ENCODE measurements around the gene NHLH1.

The NHLH1 gene

DNA sequence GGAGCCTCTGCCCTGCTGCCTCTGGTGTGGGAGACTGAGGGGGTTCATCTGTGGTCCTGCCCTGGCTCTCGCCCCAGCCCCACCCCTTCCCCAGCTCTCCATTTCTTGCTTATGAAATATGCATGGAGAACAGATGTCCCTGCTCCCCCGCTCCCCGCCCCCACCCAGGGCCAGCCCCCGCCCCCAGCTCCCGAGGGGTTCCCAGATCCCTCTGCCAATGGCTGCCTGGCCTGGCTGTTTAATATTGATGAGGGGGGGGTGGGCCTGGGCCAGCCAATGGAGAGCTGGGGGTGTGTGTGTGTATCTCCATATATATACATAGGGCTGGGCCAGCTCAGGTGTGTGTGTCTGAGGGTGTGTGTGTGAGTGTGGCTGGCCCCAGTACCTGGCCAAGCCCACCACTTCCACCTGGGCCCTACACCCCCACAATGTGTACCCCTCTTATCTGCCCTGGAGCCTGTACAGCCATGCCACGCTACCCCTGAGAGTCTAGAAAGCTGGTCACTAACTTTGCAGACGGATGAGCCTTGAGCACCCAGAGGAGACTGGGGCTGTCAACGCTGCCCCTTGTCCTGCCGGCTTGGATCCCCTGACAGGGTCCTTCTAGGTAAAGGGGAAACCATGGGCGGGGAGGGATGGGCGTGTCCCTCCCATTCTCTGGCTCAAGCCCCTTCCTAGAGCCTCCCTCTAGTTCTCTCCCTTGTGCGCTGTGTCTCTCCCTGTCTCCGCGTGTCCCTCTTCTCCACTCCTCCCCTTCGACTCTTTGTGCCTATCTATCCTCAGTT lies at the start of gene NHLH1:
Gene NHLH1 (plus strand): TSS at position 341 of the 785 bp plus-strand sequence. CDS start 3,661 bp downstream, outside the sequence.
- DNase-seq (ENCODE audit: low spot score): no peak

DNA sequence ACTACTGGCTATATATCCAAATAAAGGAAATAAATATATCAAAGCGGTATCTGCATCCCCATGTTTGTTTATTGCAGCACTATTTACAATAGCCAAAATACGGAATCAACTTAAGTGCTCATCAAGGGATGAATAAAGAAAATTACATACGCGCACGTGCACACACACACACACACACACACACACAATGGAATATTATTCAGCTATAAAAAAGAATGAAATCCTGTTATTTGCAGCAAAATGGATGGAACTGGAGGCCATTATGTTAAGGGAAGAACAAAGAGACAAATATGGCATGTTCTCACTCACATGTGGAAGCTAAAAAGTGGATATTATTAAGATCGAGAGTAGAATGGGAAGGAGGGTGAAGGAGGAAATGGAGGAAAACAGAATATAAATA lies 44.0 kb upstream of the NHLH1 start:
- no peak for DNase-seq (ENCODE audit: low spot score)

DNA sequence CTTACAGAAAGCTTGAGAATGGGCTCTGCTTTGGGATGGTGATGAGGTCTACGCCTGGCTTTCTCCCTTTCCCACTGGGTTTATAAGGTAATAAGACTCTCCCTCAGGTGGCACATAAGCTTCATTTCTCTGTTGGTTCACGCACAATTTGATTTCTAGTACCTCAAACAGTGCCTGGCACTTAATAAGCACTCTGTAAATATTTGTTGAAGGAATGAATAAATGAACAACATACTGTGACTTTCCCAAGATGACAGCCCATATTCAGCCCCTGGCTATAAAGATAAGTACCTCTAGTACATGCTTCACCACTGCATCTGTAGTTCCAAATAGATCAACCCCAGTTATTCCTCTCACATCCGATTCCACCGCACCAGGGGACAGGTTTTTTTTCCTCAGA lies 41.6 kb upstream of the NHLH1 start:
- DNase-seq (ENCODE audit: low spot score): no peak

DNA sequence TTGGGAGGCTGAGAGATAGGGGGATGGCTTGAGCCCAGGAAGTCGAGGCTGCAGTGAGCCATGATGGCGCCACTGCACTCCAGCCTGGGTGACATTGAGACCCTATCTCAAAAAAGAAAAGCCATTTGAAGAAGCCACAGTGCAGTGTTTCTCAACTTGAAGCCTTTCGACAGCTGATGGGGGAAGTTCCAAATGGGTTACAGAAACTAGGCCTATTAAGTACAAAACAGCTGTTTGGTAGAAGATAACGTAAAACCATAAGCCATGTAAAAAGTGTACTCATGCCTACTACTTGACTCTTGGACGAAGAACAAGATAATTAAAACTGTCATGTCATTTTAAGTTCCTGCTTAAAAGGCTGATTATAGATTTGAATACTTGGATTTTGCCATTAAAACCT lies 40.5 kb upstream of the NHLH1 start:
- DNase-seq (ENCODE audit: low spot score): peak; percentile 74

DNA sequence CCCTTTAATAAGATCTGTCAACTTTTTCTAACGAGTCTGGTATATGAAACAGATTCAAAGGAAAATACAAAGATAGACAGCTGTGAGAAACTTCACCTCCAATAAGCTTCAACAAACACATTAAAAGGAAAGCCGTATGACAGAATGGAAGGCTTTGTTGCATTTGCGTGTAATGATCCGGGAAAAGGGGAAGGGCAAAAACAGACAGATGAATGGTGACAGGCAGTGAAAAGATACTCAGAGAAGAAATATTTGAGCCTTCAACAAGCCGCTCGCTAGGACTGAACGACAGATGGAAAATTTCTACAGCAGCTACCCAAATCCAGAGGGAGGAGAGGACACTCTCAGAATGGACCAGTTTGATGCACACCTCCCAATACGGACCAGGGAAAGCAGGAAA lies 38.7 kb upstream of the NHLH1 start:
- DNase-seq (ENCODE audit: low spot score): no peak

DNA sequence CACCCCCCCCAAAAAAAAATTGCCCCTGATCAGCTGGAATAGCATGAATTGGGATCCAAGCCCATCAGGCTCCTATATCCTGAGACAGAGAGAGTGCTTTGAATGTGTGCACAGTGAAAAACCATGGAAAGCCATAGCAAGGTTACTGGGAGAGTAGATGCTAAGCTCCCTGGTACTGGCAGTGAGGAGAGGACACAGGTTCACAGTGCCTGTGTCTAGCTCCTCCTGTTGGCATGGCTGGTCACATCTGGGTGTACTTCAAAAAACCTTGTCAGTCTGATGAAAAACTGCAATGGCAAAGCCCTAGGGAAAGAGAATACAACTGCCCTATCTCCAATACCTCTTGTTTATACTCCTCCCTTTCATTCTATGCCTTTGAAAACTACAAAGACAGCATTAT lies 36.8 kb upstream of the NHLH1 start:
- DNase-seq (ENCODE audit: low spot score): no peak

DNA sequence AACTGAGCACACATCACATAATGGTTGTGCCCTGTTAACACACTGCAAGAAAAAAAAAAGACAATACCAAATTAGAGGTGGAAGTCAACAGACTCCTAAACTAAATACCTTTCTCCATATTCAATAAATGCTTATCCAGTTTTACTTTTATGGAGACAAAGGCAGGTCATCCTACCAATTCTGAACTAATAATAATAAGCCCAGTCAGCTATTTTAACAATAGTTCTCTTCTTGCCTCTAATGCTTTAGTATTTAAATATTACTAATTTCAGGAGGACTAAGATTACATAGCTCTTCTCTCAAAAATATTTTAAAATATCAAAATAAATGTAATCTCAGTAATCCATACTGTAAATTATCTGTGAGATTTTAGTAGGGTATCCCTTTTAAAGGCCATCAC lies 34.4 kb upstream of the NHLH1 start:
- no peak for DNase-seq (ENCODE audit: low spot score)

DNA sequence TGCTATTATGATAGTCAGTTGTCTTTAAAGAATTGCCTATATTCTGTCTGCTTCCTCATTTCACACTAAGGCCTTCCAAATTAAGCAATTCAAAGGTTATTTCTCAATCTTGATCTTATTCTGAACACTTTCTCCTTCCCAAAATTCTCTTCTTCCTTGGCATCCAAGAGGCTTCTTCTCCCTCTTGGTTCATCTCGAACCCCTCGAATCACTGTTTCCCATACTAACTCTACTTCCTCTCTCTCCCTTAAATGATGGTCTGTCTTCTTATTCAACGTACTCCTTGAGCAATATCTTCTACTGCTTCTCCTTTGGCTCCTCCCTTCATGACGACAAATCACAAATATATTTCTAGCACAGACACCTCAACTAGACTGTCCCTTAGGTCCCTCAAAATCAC lies 28.3 kb upstream of the NHLH1 start:
- DNase-seq (ENCODE audit: low spot score): no peak

DNA sequence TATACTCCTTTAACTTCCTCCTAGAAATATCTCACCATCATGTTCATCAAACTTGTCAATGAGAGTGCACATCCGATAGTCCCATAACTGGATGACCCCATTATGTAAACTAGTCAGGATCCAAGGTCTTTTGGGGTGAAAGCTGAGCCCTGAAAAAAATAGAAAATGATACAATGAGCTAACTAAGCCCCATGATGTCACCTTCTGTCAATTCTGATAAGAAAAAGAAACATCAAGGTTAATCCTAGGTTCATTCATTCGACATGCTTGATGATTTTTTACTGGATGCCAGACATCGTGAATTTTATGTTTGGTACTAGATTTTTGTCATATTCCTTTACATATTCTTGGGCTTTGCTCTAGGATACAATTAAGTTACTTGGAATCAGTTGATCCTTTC lies 26.7 kb upstream of the NHLH1 start:
- no peak for DNase-seq (ENCODE audit: low spot score)

DNA sequence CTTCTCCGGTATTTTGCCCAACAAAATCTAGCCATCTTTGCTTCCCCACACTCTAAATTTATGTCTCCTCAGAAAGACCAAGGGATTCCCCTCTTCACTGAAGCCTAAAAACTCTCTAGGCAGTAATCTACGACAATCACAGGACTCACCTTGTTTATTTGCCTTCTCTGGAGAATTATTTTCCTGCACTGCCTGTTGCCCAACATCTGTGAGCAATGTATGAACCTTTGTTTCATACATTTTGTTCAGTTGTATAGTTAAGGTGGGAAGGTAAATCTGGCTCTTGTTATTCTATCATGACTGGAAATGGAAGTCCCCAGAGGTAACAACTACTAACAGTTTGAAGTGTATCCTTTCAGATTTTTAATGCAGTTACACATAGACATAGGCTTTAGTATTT lies 26.0 kb upstream of the NHLH1 start:
- DNase-seq (ENCODE audit: low spot score): no peak

DNA sequence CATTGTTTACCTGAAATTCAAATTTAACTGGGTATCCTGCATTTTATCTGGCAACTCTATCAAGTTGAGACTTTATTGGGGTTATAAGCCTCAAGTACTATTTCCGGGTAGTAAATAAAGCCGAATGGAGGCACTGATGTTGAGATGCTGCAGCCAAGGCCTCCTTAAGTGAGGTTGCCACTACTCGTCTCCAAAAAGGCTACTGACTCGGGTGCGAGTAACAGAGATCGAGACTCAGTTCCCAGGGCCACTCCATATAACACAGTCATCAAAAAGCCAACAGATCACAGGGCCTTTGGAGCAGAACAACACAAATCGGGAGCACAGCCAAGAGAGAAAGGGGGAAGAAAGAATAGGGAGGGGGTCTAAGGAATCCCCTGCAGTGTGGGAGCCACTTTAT lies 24.3 kb upstream of the NHLH1 start:
- peak; percentile 19 for DNase-seq (ENCODE audit: low spot score)

DNA sequence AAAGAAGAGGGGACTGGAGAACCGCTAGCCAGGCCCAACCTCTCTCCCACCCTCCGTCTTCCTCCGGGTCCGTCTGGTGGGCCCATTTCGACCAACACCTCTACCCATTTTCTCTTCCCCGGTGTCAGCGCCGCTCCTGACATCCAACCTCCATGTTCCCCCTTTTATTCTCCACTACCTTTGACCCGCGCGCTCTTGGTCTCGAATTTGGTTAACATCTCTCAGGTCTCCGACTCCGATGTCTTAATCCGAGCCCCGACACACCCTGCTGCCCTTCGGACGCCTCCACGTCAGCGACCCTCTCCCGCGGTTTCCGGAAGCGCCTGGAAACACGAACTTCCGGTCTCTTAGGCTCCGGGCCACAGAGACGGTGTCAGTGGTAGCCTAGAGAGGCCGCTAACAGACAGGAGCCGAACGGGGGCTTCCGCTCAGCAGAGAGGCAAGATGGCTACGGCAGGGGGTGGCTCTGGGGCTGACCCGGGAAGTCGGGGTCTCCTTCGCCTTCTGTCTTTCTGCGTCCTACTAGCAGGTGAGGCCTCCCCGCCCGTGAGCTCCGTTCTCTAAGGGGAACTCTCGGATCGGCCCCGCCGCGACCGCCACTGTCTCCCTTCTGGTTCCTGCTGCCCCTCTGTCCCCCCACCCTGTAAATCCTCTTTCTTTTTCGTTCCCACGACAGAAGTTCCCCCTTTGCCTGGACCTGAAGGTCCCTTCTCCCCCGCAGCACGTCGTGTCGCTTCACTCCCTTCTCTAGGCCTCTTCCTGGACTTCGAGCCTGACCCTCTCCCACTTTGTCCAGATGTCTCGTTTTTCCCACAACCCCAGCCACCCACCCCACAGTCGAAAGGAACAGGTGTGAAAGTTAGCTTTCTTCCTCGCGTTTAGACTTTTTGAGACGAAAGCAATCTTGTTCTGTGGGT lies 23.7 kb upstream of the NHLH1 start, which contains the start of the genes COPA and NCSTN:
Gene COPA (minus strand): TSS at position 298 of the 917 bp plus-strand sequence. CDS start 80 bp downstream, at position 218.
Gene NCSTN (plus strand): TSS at position 431 of the 917 bp plus-strand sequence. CDS start 14 bp downstream, at position 445.
- peak; percentile 91 for DNase-seq (ENCODE audit: low spot score)

DNA sequence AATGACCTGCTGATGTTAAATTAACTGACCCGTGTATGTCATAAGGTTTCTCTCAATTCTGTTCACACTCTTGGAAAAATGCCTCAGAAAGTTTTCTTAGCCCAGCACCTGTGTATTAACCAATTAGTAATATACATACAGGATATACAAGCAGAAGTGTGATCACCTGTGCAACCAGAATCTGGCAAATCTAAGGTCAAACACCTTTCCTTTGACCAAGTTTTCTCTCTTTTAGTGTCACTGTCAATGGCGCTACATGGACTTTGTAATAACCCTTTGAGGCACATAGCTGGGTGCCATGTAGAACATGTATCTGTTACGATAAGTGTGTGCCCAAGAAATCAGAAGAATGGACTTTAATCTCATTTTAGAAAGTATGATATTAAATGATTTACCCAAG lies 22.6 kb upstream of the NHLH1 start:
- DNase-seq (ENCODE audit: low spot score): no peak

DNA sequence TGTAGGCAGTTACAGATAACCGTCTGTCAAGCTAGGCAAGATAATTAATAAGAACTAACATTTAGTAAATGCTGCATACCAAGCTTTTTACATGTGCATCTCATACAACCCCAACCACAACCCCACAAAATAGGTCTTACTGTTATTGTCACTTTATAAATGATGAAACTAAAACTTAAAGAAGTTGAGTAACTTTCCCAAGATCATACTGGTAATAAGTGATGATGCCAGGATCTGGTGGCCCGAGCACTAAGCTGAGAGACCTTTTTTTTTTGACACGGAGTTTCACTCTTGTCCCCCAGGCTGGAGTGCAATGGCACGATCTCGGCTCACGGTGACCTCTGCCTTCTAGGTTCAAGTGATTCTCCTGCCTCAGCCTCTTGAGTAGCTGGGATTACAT lies 21.9 kb upstream of the NHLH1 start:
- no peak for DNase-seq (ENCODE audit: low spot score)

DNA sequence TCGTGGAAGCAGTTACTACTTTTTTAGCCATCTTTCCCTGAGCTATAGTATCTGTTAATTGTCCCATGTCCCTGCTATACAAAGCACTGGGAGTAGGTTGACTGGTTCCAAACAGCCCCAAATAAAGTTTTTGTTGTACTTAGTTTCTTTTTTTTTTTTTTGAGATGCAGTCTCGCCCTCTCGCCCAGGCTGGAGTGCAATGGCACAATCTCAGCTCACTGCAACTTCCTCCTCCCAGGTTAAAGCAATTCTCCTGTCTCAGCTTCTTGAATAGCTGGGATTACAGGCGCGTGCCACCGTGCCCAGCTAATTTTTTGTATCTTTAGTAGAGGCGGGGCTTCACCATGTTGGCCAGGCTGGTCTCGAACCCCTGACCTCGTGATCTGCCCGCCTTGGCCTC lies 20.4 kb upstream of the NHLH1 start:
- no peak for DNase-seq (ENCODE audit: low spot score)

DNA sequence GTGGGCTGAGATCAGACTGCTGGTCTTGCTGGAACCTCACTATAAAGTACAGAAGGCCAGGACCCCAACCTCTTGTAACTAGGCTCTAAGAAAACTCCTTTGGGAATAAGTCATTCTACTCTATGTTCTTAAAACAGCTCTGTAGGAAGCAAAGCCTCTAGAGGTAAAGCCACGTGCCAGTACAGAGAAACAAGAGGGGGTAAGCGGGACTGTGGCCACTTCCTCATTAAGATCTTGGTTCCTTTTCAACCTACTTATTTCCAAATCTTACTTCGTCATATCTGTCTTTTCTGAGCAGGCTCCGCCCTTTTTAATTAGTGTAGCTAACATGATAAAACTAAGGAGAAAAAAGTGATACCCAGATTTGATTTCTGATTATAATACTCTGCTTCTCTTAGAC lies 19.9 kb upstream of the NHLH1 start:
- no peak for DNase-seq (ENCODE audit: low spot score)

DNA sequence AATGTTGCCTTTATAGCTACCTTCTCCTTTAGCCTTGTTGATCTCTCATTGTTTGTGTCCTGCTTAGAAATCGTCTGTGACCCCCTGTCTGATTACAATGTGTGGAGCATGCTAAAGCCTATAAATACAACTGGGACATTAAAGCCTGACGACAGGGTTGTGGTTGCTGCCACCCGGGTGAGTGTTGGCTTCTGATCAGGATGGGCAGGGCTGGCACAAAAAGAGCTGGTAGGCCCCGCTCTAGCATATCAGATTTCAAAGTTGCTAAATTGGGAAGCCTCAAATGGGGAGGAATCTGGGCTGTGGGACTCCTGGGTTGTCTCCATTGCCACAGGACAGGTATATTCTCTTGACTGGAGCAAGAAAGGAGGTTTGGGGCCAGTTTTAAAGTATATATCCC lies 15.2 kb upstream of the NHLH1 start:
- no peak for DNase-seq (ENCODE audit: low spot score)

DNA sequence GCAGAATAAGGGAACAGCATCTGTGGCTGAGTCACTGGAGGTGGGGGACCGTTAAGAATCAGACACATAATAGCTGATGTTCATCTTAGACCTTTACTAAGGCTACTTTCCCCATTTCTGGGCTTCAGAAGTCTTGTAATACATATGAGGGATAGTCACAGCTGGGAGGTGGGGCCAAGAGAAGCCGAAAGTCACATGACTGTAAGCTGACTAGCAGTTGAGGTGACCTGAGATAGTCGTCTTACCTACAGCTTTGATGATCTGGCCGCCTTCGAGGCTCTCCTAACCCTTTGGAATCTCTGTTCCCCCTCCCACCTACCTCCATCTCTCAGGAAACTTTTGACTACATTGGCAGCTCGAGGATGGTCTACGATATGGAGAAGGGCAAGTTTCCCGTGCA lies 14.3 kb upstream of the NHLH1 start:
- no peak for DNase-seq (ENCODE audit: low spot score)

DNA sequence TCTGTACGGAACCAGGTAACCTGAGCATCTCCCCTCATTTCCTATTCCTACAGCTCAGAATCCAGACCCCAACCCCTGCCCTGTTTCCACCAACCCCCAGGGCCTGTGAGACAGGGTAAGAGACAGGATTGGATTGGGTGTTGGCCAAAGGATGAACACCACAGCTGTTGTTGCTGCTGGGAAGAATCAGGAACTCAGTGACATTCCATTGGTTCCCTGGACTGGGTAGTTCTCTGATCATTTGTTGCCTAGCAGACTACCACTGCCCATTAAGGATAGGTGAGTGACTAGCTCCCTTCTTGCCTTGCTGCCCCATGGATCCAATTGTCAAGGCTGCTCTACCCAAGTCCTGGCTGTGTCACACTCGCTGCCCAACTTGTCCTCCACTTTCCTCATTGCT lies 13.6 kb upstream of the NHLH1 start:
- DNase-seq (ENCODE audit: low spot score): no peak

DNA sequence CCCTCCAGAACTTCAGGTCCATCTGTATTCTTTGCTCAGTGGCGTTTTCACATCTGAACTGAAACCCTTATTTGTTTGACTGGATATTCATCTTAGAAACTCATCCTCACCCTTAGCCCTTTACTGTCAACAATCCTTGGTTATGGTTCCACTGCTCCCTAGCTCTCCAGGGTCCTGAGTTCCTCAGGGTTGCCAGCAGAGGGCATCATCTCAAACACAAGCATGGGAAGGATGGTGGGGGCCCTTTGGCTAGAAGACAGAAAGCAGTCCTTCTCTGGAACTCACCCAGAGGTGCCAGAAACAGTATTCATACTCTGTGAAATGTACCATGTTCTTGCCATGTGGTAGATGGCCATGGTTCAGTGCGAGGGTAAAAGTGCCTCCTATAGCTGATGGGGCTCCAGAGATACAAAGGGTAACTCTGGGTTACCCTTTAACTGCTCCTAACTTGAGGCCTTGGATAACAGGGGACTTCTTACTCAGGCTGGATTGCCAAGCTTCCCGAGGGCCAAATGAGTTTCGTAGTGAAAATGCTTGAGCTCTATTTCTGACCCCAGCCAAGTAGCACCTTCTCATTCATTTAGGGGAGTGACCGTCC lies 12.4 kb upstream of the NHLH1 start:
- peak; percentile 14 for DNase-seq (ENCODE audit: low spot score)

DNA sequence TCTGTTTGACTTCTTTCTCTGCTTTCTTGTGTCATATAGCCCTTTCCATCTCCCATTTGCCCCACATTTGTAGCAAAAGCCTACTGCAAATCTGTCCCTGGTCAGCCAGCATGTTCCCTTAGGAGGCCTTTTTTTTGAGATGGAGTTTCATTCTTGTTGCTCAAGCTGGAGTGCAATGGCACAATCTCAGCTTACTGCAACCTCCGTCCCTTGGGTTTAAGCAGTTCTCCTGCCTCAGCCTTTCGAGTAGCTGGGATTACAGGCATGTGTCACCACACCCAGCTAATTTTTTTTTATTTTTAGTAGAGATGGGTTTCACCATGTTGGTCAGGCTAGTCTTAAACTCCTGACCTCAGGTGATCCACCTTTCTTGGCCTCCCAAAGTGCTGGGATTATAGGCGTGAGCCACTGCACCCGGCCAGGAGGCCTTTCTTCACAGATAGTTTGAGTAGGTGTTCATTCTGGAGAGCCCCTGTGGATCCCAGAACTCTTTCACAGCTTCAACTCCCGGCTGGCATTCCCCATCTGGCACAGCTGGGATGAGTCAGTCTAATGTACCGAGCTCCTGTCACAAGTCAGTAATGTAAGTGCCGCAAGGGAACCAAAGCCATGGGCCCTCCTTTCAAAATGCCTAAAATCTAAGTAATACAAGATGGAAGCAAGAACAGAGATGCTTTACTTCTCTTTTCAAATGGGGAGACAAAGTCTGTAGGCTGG lies 9.4 kb upstream of the NHLH1 start:
- no peak for DNase-seq (ENCODE audit: low spot score)

DNA sequence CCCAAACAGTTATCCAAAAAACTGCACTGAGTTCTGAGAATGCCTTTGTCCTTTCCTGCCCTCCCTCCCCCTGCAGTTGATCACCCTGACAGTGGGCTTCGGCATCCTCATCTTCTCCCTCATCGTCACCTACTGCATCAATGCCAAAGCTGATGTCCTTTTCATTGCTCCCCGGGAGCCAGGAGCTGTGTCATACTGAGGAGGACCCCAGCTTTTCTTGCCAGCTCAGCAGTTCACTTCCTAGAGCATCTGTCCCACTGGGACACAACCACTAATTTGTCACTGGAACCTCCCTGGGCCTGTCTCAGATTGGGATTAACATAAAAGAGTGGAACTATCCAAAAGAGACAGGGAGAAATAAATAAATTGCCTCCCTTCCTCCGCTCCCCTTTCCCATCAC lies 8.8 kb upstream of the NHLH1 start:
- no peak for DNase-seq (ENCODE audit: low spot score)

All from hematopoietic multipotent progenitor cell treated with erythropoietin and hydrocortisone succinate and interleukin-3 and kit ligand, for 15 days (in vitro differentiated cells).